IMR-90 (cell line): ENCODE measurements around the gene CAMK2B. TPM values are rescaled to one million over a fixed set of nuclear protein-coding genes. Genes with fewer than 3 reads are reported as not detected.

Experiments
- ATAC-seq: fragments of 200-7000 bp; cut with Tn5 transposase; 2 replicates; pipeline ENCODE4 v1.9.1; 2020; ENCODE audit warnings: low read depth, mild to moderate bottlenecking, moderate library complexity
- BruUV-seq: library from RNA; stranded (reverse); fragments of 400-500 nt; replicated peaks from 2 replicates; lab custom pipeline; 2021; lab: Mats Ljungman, UMichigan
- CTCF ChIA-PET: fragments of 300-600 bp; formaldehyde crosslinking; extraction: SDS; loops from one replicate; lab custom pipeline; 2021; ENCODE audit warnings: antibody characterized with exemption; lab: Yijun Ruan, JAX
- POLR2A ChIA-PET: fragments of 300-600 bp; sonication (Branson Sonifier 250); formaldehyde crosslinking; loops from one replicate; lab custom pipeline; 2022; ENCODE audit warnings: antibody characterized with exemption; ENCODE audit not compliant: unreplicated experiment; lab: Charles Lee
- DNase-seq: peaks from one replicate; pipeline ENCODE4 v3.0.0; 2013
- H2AFZ ChIP-seq: replicated peaks from 2 replicates; pipeline ENCODE3; 2013; ENCODE audit warnings: low read length, mild to moderate bottlenecking; ENCODE audit not compliant: poor library complexity
- H2AK5ac ChIP-seq: 2 replicates; pipeline ENCODE4 v1.6.1; 2013; ENCODE audit warnings: low read depth, low read length, inconsistent platforms
- H2AK9ac ChIP-seq: replicated peaks from 2 replicates; pipeline ENCODE3; 2013; ENCODE audit warnings: mild to moderate bottlenecking, low read depth, low read length, moderate library complexity; ENCODE audit not compliant: poor library complexity
- H2BK120ac ChIP-seq: 2 replicates; pipeline ENCODE4 v1.6.1; 2013; ENCODE audit warnings: low read depth, low read length, inconsistent platforms
- H2BK15ac ChIP-seq: 3 replicates; pipeline ENCODE4 v1.6.1; 2013; ENCODE audit warnings: low read depth, low read length, inconsistent platforms
- H2BK20ac ChIP-seq: 2 replicates; pipeline ENCODE4 v1.6.1; 2013; ENCODE audit warnings: low read depth, mild to moderate bottlenecking, inconsistent platforms, low read length, moderate library complexity
- H2BK5ac ChIP-seq: 2 replicates; pipeline ENCODE4 v1.6.1; 2013; ENCODE audit warnings: mild to moderate bottlenecking, low read depth, low read length, inconsistent platforms; ENCODE audit not compliant: poor library complexity, severe bottlenecking
- H3K14ac ChIP-seq: replicated peaks from 2 replicates; pipeline ENCODE4 v1.6.1; 2013; ENCODE audit warnings: low read depth, low read length, inconsistent platforms
- H3K18ac ChIP-seq: 2 replicates; pipeline ENCODE4 v1.6.1; 2013; ENCODE audit warnings: low read depth, low read length, control low read depth
- H3K23ac ChIP-seq: 2 replicates; pipeline ENCODE4 v1.6.1; 2013; ENCODE audit warnings: low read depth, low read length, inconsistent platforms
- H3K27ac ChIP-seq: 2 replicates; pipeline ENCODE4 v1.5.1; 2013; ENCODE audit warnings: mild to moderate bottlenecking, control low read depth, low read length; ENCODE audit not compliant: insufficient read depth
- H3K27me3 ChIP-seq: 2 replicates; pipeline ENCODE4 v1.6.1; 2013; ENCODE audit warnings: low read length; ENCODE audit not compliant: control insufficient read depth, insufficient read depth
- H3K36me3 ChIP-seq: 2 replicates; pipeline ENCODE4 v1.6.1; 2013; ENCODE audit warnings: low read length, mixed read lengths; ENCODE audit not compliant: control insufficient read depth, insufficient read depth
- H3K4ac ChIP-seq: 2 replicates; pipeline ENCODE4 v1.6.1; 2013; ENCODE audit warnings: low read depth, low read length, inconsistent platforms
- H3K4me1 ChIP-seq: 2 replicates; pipeline ENCODE4 v1.6.1; 2013; ENCODE audit warnings: low read length, mixed read lengths; ENCODE audit not compliant: control insufficient read depth, insufficient read depth
- H3K4me2 ChIP-seq: 2 replicates; pipeline ENCODE4 v1.6.1; 2013; ENCODE audit warnings: low read depth, mild to moderate bottlenecking, control low read depth, low read length, moderate library complexity
- H3K4me3 ChIP-seq: 2 replicates; pipeline ENCODE4 v1.5.1; 2013; ENCODE audit warnings: low read depth, mild to moderate bottlenecking, control low read depth, low read length, moderate library complexity; ENCODE audit not compliant: insufficient read depth
- H3K56ac ChIP-seq: 2 replicates; pipeline ENCODE4 v1.6.1; 2013; ENCODE audit warnings: low read length, inconsistent platforms; ENCODE audit not compliant: insufficient read depth; ENCODE audit errors: extremely low read depth
- H3K79me1 ChIP-seq, 2 experiments: 2 replicates each; pipeline ENCODE4 v1.6.1; 2013; ENCODE audit warnings: low read length in 2 of 2, inconsistent platforms in 1 of 2, low read depth in 1 of 2
- H3K9ac ChIP-seq: 2 replicates; pipeline ENCODE4 v1.6.1; 2013; ENCODE audit warnings: low read depth, low read length, control low read depth
- H3K9me1 ChIP-seq: 2 replicates; pipeline ENCODE4 v1.6.1; 2013; ENCODE audit warnings: low read length, inconsistent platforms; ENCODE audit not compliant: insufficient read depth
- H3K9me3 ChIP-seq: 2 replicates; pipeline ENCODE4 v1.6.1; 2013; ENCODE audit warnings: low read length; ENCODE audit not compliant: control insufficient read depth, insufficient read depth
- H4K20me1 ChIP-seq: 2 replicates; pipeline ENCODE4 v1.6.1; 2013; ENCODE audit warnings: low read length, inconsistent platforms; ENCODE audit not compliant: insufficient read depth
- H4K5ac ChIP-seq: 2 replicates; pipeline ENCODE4 v1.6.1; 2013; ENCODE audit warnings: mild to moderate bottlenecking, low read depth, low read length, control low read depth
- H4K8ac ChIP-seq, 2 experiments: 2 replicates each; pipeline ENCODE4 v1.6.1; 2013; ENCODE audit warnings: low read depth in 2 of 2, low read length in 2 of 2, control low read depth in 1 of 2, inconsistent platforms in 1 of 2
- H4K91ac ChIP-seq: 2 replicates; pipeline ENCODE4 v1.6.1; 2013; ENCODE audit warnings: low read depth, low read length, inconsistent platforms; ENCODE audit not compliant: insufficient read depth
- BHLHE40 ChIP-seq: fragments of 150-350 bp; IDR thresholded peaks from 2 replicates; pipeline ENCODE4 v1.6.1; 2016; ENCODE audit warnings: mild to moderate bottlenecking, low read depth, low read length
- CEBPB ChIP-seq: IDR thresholded peaks from 2 replicates; pipeline ENCODE4 v1.6.1; 2012; ENCODE audit warnings: low read depth, low read length, improper control_type of control experiment
- CHD1 ChIP-seq: IDR thresholded peaks from 2 replicates; pipeline ENCODE4 v1.6.1; 2012; ENCODE audit warnings: low read depth, low read length, improper control_type of control experiment
- MAFK ChIP-seq: IDR thresholded peaks from 2 replicates; pipeline ENCODE4 v1.6.1; 2012; ENCODE audit warnings: low read depth, low read length, improper control_type of control experiment
- MAZ ChIP-seq: IDR thresholded peaks from 2 replicates; pipeline ENCODE4 v1.6.1; 2012; ENCODE audit warnings: low read depth, mild to moderate bottlenecking, low read length, improper control_type of control experiment, moderate library complexity, borderline replicate concordance
- MXI1 ChIP-seq: IDR thresholded peaks from 2 replicates; pipeline ENCODE4 v1.6.1; 2012; ENCODE audit warnings: low read depth, mild to moderate bottlenecking, low read length, moderate library complexity, borderline replicate concordance
- RCOR1 ChIP-seq: IDR thresholded peaks from 2 replicates; pipeline ENCODE4 v1.6.1; 2012; ENCODE audit warnings: mild to moderate bottlenecking, low read length, improper control_type of control experiment; ENCODE audit not compliant: insufficient replicate concordance
- RFX5 ChIP-seq: IDR thresholded peaks from 2 replicates; pipeline ENCODE4 v1.8.0; 2012; ENCODE audit warnings: low read depth, mild to moderate bottlenecking, low read length, moderate library complexity
- WGBS, 2 experiments: methylation state at CpG; one replicate each; pipeline versions ENCODE4 v1.1.5 to v1.1.7; 2013; ENCODE audit warnings: missing lambda C conversion rate in 2 of 2; ENCODE audit not compliant: insufficient read length in 1 of 2; ENCODE audit errors: extremely low coverage in 2 of 2; 5-methylcytosine and 5-hydroxymethylcytosine counted together
- dilution Hi-C: fragments of 300-500 bp; cut with HindIII; formaldehyde crosslinking; loops from one replicate; pipeline ENCODE4 v1.14.3; 2018; ENCODE audit warnings: low sequenced_read_pairs; ENCODE audit not compliant: unreplicated experiment
- in situ Hi-C: fragments of 300-500 bp; cut with MboI; formaldehyde crosslinking; loops from 3 replicates; pipeline ENCODE4 v1.14.3; 2019; ENCODE audit warnings: low sequenced_read_pairs, inconsistent platforms, mixed read lengths
- intact Hi-C: fragments of 100-400 bp; cut with micrococcal nuclease; formaldehyde crosslinking; loops from 2 replicates; pipeline ENCODE4 v1.10.0; 2022
- polyA plus RNA-seq, 3 experiments: library from polyadenylated mRNA; depleted of rRNA; stranded (reverse); fragments of >200 nt; gene quantifications; 2 replicates each; pipeline ENCODE4 v1.2.3, GENCODE V29; 2012; ENCODE audit warnings: low replicate concordance in 1 of 3
- total RNA-seq: library from RNA; depleted of rRNA; stranded (reverse); fragments of >200 nt; gene quantifications from 2 replicates; pipeline ENCODE4 v1.2.3, GENCODE V29; 2012
- TF ChIP-seq, protein P1 (sequence below): fragments of 150-350 bp; IDR thresholded peaks from 2 replicates; pipeline ENCODE4 v1.6.1; 2016; ENCODE audit warnings: low read depth, mild to moderate bottlenecking, low read length, moderate library complexity, borderline replicate concordance
- TF ChIP-seq, protein P2 (sequence below): conservative IDR thresholded peaks from 2 replicates; pipeline ENCODE4 v1.5.1; 2012; ENCODE audit warnings: mild to moderate bottlenecking, low read depth, low read length, improper control_type of control experiment

The CAMK2B gene
- total and polyA plus RNA-seq, 2 of the 4 experiments (the other 2 are of a cell fraction) = 0.18 to 0.36 TPM

DNA sequence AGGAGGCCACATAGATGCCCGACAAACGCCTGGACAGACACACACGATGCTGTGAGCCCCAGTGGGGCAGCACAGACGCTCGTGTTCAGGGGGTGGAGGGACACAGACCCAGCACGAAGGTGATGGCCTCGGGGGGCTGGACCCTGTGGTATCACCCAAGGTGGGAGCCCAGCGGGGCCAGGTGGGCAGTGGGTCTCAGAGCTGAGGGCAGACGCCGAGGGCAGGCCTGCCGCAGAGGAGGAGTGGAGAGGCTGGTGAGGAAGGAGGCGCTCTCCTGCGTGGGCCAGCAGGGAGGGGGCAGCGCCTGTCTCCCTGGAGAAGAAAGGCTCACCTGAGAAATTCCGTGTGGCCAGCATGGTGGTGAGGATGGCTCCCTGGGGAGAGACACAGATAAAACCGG, 85.0 kb downstream of the CAMK2B start (continued):
- no peak for TF ChIP-seq BHLHE40
- TF ChIP-seq RFX5 = no peak

DNA sequence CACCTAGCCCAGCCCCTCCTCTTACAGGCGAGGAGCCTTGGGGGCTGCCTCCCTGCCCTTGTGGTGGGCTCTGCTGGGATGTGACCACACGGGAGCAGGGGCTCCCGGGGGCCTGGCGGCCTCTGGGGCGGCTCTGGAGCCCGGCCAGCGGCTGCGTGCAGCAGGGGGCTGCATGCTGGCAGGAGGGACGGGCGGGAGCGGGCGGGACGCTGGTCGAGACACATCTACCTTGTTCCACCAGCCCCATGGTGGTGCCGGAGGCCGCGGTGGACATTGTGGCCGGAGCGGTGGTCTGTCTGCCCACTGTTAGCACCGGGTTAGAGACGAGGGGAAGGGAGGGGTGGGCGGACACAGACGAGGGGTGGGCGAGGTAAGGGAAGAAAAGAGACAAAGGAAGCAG, 86.0 kb downstream of the CAMK2B start:
- ChIA-PET POLR2A (no interaction called here), CTCF (no interaction called here)
- Histone ChIP-seq H3K27ac (no peak overlapping the region), H4K91ac (no peak overlapping the region), H3K9me3 (no peaks in the 10 kb centered on the region), H2AFZ (no peak overlapping the region), H3K36me3 (no peaks in the 10 kb centered on the region), H2BK5ac (no peak overlapping the region), H3K56ac (no peak overlapping the region), H3K23ac (no peak overlapping the region), H3K4me3 (no peak overlapping the region), H4K5ac (no peak overlapping the region), H3K14ac (no peak overlapping the region), H2AK9ac (no peak overlapping the region), H3K9me1 (no peaks in the 10 kb centered on the region), H3K79me1 (no peaks in the 10 kb centered on the region), H2BK120ac (no peak overlapping the region), H3K4me2 (no peak overlapping the region), H2AK5ac (no peak overlapping the region), H3K4me1 (no peaks in the 10 kb centered on the region), H4K20me1 (no peaks in the 10 kb centered on the region), H3K18ac (no peak overlapping the region), H4K8ac (no peak overlapping the region), H2BK15ac (no peak overlapping the region), H3K27me3 (peaks cover 14% of the 10 kb centered on the region), H2BK20ac (no peak overlapping the region), H3K9ac (no peak overlapping the region), H3K4ac (no peak overlapping the region)
- dilution Hi-C loops (no loop called here), in situ Hi-C loops (no loop called here), intact Hi-C loops (no loop called here)
- BruUV-seq = no TSS peak
- no peak for TF ChIP-seq MXI1
- TF ChIP-seq MAZ = no peak
- TF ChIP-seq BHLHE40 = no peak
- TF ChIP-seq CEBPB = no peak
- TF ChIP-seq, protein P1, sequence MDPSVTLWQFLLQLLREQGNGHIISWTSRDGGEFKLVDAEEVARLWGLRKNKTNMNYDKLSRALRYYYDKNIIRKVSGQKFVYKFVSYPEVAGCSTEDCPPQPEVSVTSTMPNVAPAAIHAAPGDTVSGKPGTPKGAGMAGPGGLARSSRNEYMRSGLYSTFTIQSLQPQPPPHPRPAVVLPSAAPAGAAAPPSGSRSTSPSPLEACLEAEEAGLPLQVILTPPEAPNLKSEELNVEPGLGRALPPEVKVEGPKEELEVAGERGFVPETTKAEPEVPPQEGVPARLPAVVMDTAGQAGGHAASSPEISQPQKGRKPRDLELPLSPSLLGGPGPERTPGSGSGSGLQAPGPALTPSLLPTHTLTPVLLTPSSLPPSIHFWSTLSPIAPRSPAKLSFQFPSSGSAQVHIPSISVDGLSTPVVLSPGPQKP = no peak
- TF ChIP-seq MAFK = no peak
- TF ChIP-seq, protein P2, sequence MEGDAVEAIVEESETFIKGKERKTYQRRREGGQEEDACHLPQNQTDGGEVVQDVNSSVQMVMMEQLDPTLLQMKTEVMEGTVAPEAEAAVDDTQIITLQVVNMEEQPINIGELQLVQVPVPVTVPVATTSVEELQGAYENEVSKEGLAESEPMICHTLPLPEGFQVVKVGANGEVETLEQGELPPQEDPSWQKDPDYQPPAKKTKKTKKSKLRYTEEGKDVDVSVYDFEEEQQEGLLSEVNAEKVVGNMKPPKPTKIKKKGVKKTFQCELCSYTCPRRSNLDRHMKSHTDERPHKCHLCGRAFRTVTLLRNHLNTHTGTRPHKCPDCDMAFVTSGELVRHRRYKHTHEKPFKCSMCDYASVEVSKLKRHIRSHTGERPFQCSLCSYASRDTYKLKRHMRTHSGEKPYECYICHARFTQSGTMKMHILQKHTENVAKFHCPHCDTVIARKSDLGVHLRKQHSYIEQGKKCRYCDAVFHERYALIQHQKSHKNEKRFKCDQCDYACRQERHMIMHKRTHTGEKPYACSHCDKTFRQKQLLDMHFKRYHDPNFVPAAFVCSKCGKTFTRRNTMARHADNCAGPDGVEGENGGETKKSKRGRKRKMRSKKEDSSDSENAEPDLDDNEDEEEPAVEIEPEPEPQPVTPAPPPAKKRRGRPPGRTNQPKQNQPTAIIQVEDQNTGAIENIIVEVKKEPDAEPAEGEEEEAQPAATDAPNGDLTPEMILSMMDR = no peak
- TF ChIP-seq CHD1 = no peak
- no peak for TF ChIP-seq RFX5
- TF ChIP-seq RCOR1 = no peak
- WGBS, 2 experiments = 84% methylated on average over 5 of the region's 24 CpGs; no CpG with 5 or more reads in 1 of the 2 experiments
- DNase-seq (no peak), ATAC-seq (no peak)
